ENCODE measurements around the gene TREML2.

TREML2 gene

GRCh38 chr6:41150671-41151070, 50.3 kb downstream of the TREML2 start:
- no peak for DNase-seq (ENCODE audit: low read depth)

GRCh38 chr6:41147917-41148316, 53.0 kb downstream of the TREML2 start:
- no peak for DNase-seq (ENCODE audit: low read depth)

All from T-helper 22 cell (primary cell).